T follicular helper cell (primary cell): ENCODE measurements around the gene RERGL.
"Not testable (repeated sequence)": the region's sequence is repeated elsewhere in the genome, so short reads cannot be mapped to it uniquely, and the experiment has no call there.

Experiments
- DNase-seq: peaks from one replicate; pipeline ENCODE4 v3.0.0-alpha.2; 2020; ENCODE audit warnings: low read depth
- total RNA-seq, 2 experiments: gene quantifications; one replicate each; lab custom pipeline; 2026; lab: John Stamatoyannopoulos, UW

The RERGL gene
- total RNA-seq, result 0 reads per million in 2 experiments

GRCh38 chr12:18090093-18090492, at the start of gene RERGL:
RERGL (minus strand) TSS chr12:18090193; CDS start chr12:18090140, 53 bp downstream.
- DNase-seq, result no peak

DNA sequence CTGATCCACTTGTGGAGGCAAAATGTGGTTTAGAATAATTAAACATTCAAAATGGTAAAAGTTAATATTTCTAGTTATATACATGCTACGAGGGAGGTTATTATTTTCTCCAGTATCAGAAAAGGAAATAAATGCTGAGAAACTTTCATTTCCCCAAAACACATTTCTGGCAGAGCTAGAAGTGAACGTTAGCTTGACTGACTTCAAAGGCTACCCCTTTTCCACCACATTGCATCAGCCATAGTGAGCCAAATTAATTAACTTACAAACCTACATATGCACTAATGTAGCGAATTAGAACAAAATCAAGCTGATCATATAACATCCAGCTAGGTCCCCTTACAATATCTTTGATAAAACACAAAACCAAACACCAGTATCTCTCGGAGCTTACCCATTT, 49.3 kb upstream of the RERGL start:
- DNase-seq, result no peak

- no peak for DNase-seq
Observed at GRCh38 chr12:18135509-18135908, 45.5 kb upstream of the RERGL start.

GRCh38 chr12:18135086-18135485, 45.1 kb upstream of the RERGL start:
- DNase-seq, result no peak

DNA sequence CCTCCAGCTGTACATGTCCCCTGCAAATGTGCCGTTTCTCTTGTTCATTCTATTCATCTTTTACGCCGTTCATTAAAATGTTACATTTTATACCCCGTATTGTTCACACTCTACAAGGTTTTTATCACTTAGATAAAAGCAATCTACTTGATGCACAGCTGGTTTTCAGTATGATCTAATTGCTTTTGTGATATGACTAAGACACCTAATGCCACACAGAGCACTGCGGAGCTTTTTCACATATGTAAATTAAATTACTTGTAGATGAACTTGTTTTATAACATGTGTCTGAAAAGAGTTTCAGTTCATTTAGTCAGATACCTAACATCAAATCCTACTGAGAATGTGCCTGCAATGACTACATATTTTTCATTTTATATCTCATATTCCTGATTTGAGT, 40.9 kb upstream of the RERGL start:
- no peak for DNase-seq

DNA sequence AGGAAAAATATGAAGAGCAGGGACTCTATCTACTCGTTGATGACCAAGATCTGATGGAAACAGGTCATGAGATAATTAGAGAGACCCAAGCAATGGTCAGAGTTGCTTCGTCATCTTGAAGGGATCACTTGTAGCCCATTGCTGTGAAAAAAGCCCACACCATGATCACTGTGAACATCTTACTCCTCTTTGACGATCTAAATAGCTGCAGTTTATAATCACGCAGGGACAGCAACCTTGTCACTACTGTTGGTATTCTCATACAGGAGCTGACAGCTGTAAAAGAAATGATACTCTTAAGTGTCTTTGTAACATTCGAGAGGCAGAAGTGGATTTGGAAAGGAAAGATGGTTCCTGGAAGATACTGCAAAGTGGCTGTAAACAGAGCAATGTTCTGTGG, 33.7 kb upstream of the RERGL start:
- no peak for DNase-seq

DNA sequence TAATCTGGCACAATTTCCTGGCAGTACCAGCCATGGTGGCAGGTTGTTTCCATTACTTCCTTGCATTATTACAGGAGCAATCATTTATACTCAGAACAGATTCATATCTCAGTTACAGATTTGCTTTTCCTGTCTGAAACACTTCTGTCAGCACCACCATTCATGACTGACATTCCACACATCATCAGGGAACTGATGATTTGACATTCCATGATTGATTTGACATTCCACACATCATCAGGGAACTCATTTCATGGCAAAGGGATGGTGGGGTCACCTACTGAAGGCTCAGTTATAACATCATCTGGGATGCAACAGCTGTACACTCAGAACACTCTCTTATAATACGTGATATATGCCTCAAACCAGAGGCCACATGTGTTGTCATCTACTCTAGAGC, 30.9 kb upstream of the RERGL start:
- no peak for DNase-seq

GRCh38 chr12:18108611-18109010, 18.6 kb upstream of the RERGL start:
- no peak for DNase-seq

- no peak for DNase-seq
Observed at GRCh38 chr12:18103624-18104023, 13.6 kb upstream of the RERGL start.

DNA sequence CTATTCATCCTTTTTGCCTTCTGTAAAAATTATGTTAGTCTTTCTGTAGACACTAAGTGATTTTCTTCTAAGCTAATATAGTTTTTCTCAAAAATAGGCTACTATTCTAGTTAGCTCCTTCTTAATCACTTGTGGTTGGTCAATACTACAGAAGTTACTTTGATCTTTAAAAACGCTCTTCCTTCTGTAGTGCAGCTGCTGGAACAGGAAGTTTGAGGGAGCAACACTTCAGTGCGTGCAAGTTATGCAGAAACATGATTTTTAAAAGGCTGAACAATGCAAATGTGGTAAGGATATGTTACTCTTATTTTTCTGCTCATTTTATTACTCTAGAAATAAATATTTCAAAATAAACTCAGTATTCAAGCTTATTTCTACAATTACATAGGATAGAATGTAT, 11.1 kb upstream of the RERGL start:
- no peak for DNase-seq

- DNase-seq, result no peak
Observed at GRCh38 chr12:18084080-18084479, 5.9 kb downstream of the RERGL start.

DNA sequence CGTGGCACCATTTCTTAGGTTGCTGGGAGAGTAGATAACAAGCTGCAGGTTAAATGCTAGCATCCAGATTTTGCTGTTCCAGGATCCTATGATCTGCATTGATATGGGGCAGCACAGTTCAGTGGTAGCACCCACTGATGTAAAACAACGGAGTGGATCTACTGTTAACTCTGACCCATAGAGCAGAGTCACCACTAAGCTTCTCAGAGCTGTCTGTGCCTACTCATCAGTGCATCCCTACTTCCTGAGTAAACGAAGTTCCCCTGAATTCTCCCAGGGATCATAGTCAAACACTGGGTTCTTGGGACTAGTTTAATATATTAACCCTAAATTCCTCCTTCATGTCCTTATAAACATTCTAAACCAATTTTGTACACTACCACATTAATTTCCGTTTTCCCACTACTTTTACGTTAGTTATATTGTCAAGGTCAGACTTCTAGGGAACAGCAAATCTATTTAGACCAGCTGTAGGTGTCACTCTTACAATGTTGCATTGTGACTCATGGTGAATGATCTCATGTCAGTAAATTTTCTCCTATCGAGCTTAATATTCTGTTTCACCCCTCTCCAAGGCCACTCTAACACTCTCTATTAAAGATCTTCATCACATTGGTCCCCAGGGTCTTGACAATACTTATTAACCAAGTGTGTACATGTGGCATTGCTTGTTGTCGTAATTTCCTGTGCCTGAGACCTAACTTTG, 10.3 kb downstream of the RERGL start:
- no peak for DNase-seq

- DNase-seq, result no peak
Observed at GRCh38 chr12:18074001-18074400, 16.0 kb downstream of the RERGL start.

GRCh38 chr12:18072723-18073122, 17.3 kb downstream of the RERGL start:
- DNase-seq, result no peak

- DNase-seq, result no peak
Observed at GRCh38 chr12:18071336-18071735, 18.7 kb downstream of the RERGL start.

- DNase-seq, result no peak
Observed at GRCh38 chr12:18068355-18068754, 21.6 kb downstream of the RERGL start.

- no peak for DNase-seq
Observed at GRCh38 chr12:18066666-18067065, 23.3 kb downstream of the RERGL start.

GRCh38 chr12:18062867-18063266, 27.1 kb downstream of the RERGL start:
- not testable (repeated sequence) for DNase-seq

DNA sequence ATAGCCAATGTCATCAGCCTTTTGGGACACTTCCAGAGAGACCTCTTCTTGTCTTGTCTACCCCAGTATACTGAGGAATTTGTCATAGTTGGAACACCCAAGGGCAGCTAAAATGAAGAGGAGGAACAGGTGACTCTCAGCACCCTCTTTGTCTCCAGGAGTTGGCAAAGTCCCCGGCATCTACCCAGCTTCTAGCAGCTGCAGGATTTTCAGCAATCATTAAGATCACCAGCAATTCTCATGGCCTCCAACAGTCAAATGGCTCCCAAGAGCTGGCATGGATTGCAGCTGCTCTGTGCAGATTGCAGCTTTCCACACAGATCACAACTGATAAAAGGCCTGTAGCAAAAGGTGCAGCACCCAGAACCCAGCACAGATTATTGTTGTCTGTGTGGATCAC, 32.9 kb downstream of the RERGL start:
- no peak for DNase-seq

DNA sequence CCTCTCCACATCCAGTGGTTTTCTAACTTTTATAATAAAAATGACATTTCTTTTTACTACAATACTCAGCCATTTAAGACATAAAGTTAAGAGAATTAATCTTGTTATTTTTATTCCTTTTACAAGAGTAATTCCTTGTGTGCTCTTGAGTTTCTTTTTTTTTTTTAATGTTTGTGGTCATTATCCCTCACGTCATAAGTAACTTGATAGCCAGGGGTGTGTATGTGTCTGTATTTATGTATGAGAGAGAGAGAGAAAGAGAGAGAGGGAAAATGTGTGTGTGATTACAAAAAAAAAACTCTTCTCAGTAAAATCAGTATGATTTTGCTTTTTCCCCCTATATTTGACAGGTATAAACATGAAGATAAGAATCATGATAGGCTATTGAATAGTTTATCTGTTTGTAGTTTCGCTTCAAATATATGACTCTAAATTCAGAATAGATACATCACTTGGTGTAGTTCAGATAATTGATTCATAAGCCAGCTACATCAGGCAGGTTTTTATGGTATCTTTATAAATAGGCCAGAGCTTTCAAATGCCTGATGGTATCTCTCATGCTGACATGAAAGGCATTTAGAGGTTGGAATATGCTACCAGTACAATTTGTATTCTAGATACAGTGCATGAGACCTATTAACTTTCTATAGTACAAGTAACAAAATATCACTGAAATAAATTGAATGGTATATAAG, 34.9 kb downstream of the RERGL start:
- no peak for DNase-seq

GRCh38 chr12:18045446-18045992, 44.5 kb downstream of the RERGL start:
- DNase-seq, result no peak

GRCh38 chr12:18040060-18040742, 49.8 kb downstream of the RERGL start:
- not testable (repeated sequence) for DNase-seq
